Measurements from ENCODE around the gene CAMKK1.
"Not testable (repeated sequence)": the region's sequence is repeated elsewhere in the genome, so short reads cannot be mapped to it uniquely, and the experiment has no call there.

The CAMKK1 gene

GRCh38 chr17:3873862-3874261 lies 19.0 kb downstream of the CAMKK1 start:
- DNase-seq: no peak

- DNase-seq: peak; percentile 12 to 17
Observed at GRCh38 chr17:3870871-3871306, 22.0 kb downstream of the CAMKK1 start.

- DNase-seq: no peak
Observed at GRCh38 chr17:3867606-3868005, 25.2 kb downstream of the CAMKK1 start.

- no peak for DNase-seq
Observed at GRCh38 chr17:3867106-3867505, 25.7 kb downstream of the CAMKK1 start.

- DNase-seq: no peak
Observed at GRCh38 chr17:3866276-3866675, 26.6 kb downstream of the CAMKK1 start.

GRCh38 chr17:3865176-3865575 lies 27.7 kb downstream of the CAMKK1 start:
- no peak for DNase-seq

GRCh38 chr17:3864534-3864933 lies 28.3 kb downstream of the CAMKK1 start:
- DNase-seq: no peak

GRCh38 chr17:3861761-3862681 lies 30.8 kb downstream of the CAMKK1 start:
- DNase-seq: no peak

- no peak for DNase-seq
Observed at GRCh38 chr17:3860939-3861700, 31.7 kb downstream of the CAMKK1 start.

GRCh38 chr17:3859940-3860339 lies 32.9 kb downstream of the CAMKK1 start:
- no peak for DNase-seq

- no peak for DNase-seq
Observed at GRCh38 chr17:3857261-3858105, 35.4 kb downstream of the CAMKK1 start.

- not testable (repeated sequence) for DNase-seq
Observed at GRCh38 chr17:3854204-3854603, 38.6 kb downstream of the CAMKK1 start.

- DNase-seq: no peak
Observed at GRCh38 chr17:3852561-3852960, 40.3 kb downstream of the CAMKK1 start.

- no peak for DNase-seq
Observed at GRCh38 chr17:3851461-3852100, 41.3 kb downstream of the CAMKK1 start.

- no peak for DNase-seq
Observed at GRCh38 chr17:3848229-3848835, 44.5 kb downstream of the CAMKK1 start.

GRCh38 chr17:3847165-3847670 lies 45.6 kb downstream of the CAMKK1 start:
- DNase-seq: no peak

- no peak for DNase-seq
Observed at GRCh38 chr17:3846437-3847164, 46.3 kb downstream of the CAMKK1 start.

- peak; percentile 89 to 90 for DNase-seq
Observed at GRCh38 chr17:3845621-3846436, 47.0 kb downstream of the CAMKK1 start, which contains the start of gene NCBP3. TSS of gene NCBP3 (minus strand) at chr17:3846246. CDS start at chr17:3846223, 23 bp downstream.

- DNase-seq: peak; percentile 24 to 44
Observed at GRCh38 chr17:3845291-3845620, 47.6 kb downstream of the CAMKK1 start.

- not testable (repeated sequence) for DNase-seq
Observed at GRCh38 chr17:3844556-3844955, 48.3 kb downstream of the CAMKK1 start.

Data from CD4-positive, alpha-beta T cell treated with Interleukin-4 for 1 hour (primary cell).